HG03135 (cell line): ENCODE data around the gene NOC2L.
"Not testable (repeated sequence)": the region's sequence is repeated elsewhere in the genome, so short reads cannot be mapped to it uniquely, and the experiment has no call there.

Source experiments
- ATAC-seq: cut with Tn5 transposase; IDR thresholded peaks from one replicate; pipeline ENCODE4 v1.9.1; 2021; ENCODE audit warnings: mild to moderate bottlenecking, moderate library complexity; ENCODE audit not compliant: unreplicated experiment

NOC2L gene

DNA sequence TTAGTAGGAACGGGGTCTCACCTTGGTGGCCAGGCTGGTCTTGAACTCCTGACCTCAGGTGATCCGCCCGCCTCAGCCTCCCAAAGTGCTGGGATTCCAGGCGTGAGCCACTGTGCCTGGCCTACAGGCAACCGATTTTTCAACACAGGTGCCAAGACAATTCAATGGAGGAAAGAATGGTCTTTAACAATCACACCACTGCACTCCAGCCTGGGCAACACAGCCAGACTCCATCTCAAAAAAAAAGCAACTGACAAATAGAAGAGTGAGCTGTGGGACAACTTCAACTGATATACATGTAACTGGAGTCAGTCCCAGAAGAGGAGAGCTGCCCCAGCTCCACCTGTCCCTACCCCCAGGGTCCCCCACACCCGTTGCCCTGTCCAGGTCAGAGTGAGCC lies 35.5 kb upstream of the NOC2L start:
- ATAC-seq = not testable (repeated sequence)

DNA sequence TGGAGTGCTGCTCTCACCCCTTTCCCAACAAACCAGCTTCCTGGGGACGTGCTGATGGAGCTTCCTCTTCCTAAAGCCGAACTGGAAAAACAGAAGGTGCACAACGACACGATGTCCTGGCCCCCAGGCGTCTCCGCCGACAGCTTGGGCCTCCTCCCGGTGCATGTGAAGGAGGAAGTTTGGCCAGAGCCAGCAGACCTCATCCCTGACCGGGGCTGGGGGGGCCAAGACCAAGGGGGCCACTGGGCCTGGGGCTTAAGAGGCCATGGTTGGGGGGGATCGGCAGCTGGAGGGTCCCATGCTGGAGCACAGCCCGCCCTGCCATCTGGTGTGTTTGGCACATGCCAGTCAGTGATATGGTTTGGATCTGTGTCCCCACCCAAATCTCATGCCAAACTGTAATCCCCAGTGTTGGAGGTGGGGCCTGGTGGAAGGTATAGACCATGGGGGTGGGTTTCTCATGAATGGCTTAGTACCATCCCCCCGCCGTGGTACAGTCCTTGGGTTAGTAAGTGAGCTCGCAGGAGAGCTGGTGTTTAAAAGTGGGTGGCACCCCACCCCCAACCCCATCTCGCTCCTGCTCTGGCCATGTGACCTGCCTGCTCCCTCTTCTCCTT lies 34.4 kb upstream of the NOC2L start:
- no peak for ATAC-seq

- no peak for ATAC-seq
Measured at GRCh38 chr1:992362-992761, 33.3 kb upstream of the NOC2L start.

DNA sequence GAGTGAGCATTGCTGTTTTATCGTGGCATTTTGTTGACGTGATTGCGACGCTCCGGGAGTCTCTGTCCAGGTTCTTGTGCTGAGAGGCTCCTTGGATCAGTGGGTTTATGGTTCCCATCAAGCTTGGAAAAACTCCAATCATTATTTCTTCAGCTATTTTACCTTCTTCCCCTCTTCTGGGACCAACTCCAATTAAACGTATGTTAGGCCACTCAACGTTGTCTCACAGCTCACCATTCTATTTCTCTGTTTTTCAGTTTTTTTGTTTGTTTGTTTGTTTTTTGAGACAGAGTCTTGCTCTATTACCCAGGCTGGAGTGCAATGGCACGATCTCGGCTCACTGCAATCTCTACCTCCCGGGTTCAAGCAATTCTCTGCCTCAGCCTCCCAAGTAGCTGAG lies 32.8 kb upstream of the NOC2L start:
- no peak for ATAC-seq

GRCh38 chr1:991275-991674 lies 32.2 kb upstream of the NOC2L start:
- not testable (repeated sequence) for ATAC-seq

DNA sequence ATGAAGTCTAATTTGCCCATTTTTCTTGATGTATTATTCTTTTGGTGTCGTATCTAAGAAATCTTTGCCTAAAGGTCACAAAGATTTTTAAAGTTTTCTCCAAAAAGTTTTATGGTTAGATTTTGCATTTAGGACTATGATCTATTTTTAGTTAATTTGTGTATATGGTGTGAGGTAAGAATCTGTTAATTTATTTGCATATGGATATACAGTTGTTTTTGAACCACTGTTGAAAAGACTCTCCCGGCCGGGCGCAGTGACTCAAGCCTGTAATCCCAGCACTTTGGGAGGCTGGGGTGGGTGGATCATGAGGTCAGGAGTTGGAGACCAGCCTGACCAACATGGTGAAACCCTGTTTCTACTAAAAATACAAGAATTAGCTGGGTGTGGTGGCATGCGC lies 29.0 kb upstream of the NOC2L start:
- ATAC-seq = not testable (repeated sequence)

- no peak for ATAC-seq
Measured at GRCh38 chr1:985126-985525, 26.1 kb upstream of the NOC2L start.

DNA sequence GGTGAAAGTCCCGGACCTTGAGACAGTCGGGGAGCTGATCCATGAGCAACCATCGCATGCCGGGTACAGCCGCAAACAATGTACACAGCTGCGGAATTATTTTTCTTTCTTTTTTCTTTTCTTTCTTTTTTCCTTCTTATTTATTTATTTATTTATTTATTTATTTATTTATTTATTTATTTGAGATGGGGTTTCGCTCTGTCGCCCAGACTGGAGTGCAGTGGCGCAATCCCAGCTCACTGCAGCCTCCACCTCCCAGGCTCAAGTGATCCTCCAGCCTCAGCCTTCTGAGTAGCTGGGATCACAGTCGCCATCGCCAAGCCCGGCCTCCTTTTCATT lies 25.4 kb upstream of the NOC2L start:
- no peak for ATAC-seq

GRCh38 chr1:983798-984475 lies 24.9 kb upstream of the NOC2L start:
- ATAC-seq = no peak

GRCh38 chr1:982765-983436 lies 23.8 kb upstream of the NOC2L start:
- ATAC-seq = no peak

GRCh38 chr1:981955-982558 lies 23.0 kb upstream of the NOC2L start, which contains the start of gene PERM1:
TSS of gene PERM1 (minus strand) at chr1:982093. CDS start at chr1:981029, 1,064 bp downstream.
- ATAC-seq = no peak

GRCh38 chr1:981491-981954 lies 22.5 kb upstream of the NOC2L start:
- no peak for ATAC-seq

- no peak for ATAC-seq
Measured at GRCh38 chr1:980602-981395, 21.7 kb upstream of the NOC2L start.

DNA sequence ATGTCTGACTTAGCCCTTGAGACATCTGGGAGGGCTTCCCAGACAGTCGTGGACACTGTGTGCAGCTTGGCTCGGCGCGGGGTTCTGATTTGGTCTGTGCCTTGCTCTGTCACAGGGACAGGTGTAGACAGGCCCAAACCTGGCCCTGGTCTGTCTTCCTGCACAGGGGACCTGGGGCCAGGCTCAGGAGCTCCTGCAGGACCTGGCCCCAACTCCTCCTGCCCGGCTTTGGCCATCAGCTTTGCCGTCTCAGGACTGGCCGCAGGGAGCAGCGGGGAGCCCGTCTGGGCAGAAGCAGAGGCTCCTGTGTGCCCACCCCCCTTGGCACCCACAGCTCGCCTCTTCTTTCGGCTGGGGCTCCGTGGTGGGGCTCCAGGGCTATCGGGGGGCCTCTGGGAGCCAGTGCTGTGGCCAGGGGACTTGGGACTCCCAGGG lies 21.1 kb upstream of the NOC2L start:
- no peak for ATAC-seq

DNA sequence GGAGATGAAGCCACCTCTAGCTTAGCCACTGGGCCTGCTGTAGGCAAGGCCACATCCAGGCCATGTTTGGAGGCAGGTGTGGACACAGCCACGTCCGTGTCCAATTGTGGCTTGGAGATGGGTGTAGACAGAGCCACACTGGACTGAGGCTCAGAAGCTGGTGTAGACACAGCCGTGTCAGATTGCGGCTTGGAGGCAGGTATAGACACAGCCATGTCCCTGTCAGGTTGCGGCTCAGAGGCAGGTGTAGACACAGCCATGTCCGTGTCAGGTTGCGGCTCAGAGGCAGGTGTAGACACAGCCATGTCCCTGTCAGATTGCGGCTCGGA lies 20.7 kb upstream of the NOC2L start:
- ATAC-seq = no peak

GRCh38 chr1:978835-979743 lies 20.0 kb upstream of the NOC2L start:
- no peak for ATAC-seq

DNA sequence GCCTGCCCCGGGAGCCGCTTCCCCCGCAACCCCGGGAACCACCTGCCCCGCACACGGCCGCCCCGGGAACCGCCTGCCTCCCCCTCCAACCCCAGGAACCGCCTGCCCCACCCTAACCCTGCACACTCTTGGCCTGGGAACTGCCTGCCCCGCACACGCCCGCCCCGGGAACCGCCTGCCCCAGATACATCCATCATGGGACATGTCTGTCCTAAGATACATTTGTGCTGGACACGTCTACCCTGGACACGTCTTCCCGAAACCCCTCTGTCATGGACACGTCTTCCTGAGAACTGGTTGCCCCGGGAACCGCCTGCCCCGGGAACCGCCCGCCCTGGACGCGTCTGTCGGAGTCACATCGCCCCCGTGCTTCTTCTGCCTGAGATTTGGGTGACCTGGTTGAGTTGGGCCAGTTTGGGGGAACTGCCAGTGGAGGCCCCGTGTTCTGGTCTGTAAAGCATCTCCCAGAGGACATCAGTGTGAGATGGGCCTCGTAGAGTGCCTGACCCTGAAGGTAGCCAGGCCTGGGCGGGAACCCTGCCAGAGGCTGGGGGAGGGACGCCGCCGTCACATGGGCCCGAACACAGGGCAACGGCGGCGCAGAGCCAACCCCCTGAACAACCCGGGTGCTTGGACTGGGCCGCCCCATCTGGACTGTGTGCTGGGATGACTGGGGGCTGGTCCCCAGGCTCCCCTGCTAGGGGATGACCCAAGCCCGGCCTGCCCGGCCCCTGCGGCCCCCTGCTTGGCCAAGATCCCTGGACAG lies 19.2 kb upstream of the NOC2L start:
- ATAC-seq = no peak

DNA sequence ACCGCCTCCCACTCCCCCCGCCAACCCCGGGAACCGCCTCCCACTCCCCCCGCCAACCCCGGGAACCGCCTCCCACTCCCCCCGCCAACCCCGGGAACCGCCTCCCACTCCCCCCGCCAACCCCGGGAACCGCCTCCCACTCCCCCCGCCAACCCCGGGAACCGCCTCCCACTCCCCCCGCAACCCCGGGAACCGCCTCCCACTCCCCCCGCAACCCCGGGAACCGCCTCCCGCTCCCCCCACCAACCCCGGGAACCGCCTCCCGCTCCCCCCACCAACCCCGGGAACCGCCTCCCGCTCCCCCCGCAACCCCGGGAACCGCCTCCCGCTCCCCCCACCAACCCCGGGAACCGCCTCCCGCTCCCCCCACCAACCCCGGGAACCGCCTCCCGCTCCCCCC lies 17.7 kb upstream of the NOC2L start:
- not testable (repeated sequence) for ATAC-seq
